Mammary epithelial cell (primary cell): ENCODE data around the gene ZMYM2.

Experiments used
- EZH2 ChIP-seq: IDR thresholded peaks from 2 replicates; pipeline ENCODE4 v1.6.1; 2012; ENCODE audit warnings: low read length, inconsistent platforms, borderline replicate concordance
- TF ChIP-seq, protein P1 (sequence below), 2 donors: IDR thresholded peaks in 1 of 2; conservative IDR thresholded peaks in 1 of 2; 2 replicates each; pipeline ENCODE4 v1.5.1; 2011 to 2012; ENCODE audit warnings: inconsistent platforms in 2 of 2, low read length in 2 of 2, mild to moderate bottlenecking in 2 of 2, control low read depth in 1 of 2, low read depth in 1 of 2; ENCODE audit not compliant: insufficient read depth in 1 of 2; ENCODE audit errors: extremely low read depth in 1 of 2

GRCh38 chr13:19952850-19953249 lies 5.7 kb upstream of the ZMYM2 start:
- TF ChIP-seq, protein P1, sequence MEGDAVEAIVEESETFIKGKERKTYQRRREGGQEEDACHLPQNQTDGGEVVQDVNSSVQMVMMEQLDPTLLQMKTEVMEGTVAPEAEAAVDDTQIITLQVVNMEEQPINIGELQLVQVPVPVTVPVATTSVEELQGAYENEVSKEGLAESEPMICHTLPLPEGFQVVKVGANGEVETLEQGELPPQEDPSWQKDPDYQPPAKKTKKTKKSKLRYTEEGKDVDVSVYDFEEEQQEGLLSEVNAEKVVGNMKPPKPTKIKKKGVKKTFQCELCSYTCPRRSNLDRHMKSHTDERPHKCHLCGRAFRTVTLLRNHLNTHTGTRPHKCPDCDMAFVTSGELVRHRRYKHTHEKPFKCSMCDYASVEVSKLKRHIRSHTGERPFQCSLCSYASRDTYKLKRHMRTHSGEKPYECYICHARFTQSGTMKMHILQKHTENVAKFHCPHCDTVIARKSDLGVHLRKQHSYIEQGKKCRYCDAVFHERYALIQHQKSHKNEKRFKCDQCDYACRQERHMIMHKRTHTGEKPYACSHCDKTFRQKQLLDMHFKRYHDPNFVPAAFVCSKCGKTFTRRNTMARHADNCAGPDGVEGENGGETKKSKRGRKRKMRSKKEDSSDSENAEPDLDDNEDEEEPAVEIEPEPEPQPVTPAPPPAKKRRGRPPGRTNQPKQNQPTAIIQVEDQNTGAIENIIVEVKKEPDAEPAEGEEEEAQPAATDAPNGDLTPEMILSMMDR (conservative IDR thresholded peaks at IDR 0.05 in 1 of 2, IDR thresholded peaks at IDR 0.05 in 1 of 2; ENCODE audit: extremely low read depth in 1 of 2, insufficient read depth in 1 of 2, low read depth in 1 of 2, low read length in 2 of 2), result no peak
- no peak for TF ChIP-seq EZH2
